Fibroblast of skin of right quadriceps (primary cell): ENCODE results near the gene TMEM114.

ENCODE experiments used
- DNase-seq: peaks from one replicate; pipeline ENCODE4 v3.0.0-alpha.2; 2013

Gene TMEM114

GRCh38 chr16:8547762-8548161 lies 42.5 kb downstream of the TMEM114 start:
- DNase-seq: no peak

GRCh38 chr16:8544406-8544805 lies 45.9 kb downstream of the TMEM114 start:
- DNase-seq: no peak

- DNase-seq: no peak
Observed at GRCh38 chr16:8543258-8543657, 47.1 kb downstream of the TMEM114 start.

- DNase-seq: no peak
Observed at GRCh38 chr16:8542393-8542792, 47.9 kb downstream of the TMEM114 start.

- DNase-seq: no peak
Observed at GRCh38 chr16:8541868-8542267, 48.4 kb downstream of the TMEM114 start.

GRCh38 chr16:8537691-8538342 lies 52.5 kb downstream of the TMEM114 start:
- no peak for DNase-seq

- no peak for DNase-seq
Observed at GRCh38 chr16:8533509-8533908, 56.8 kb downstream of the TMEM114 start.

GRCh38 chr16:8530752-8531384 lies 59.4 kb downstream of the TMEM114 start:
- DNase-seq: no peak

- DNase-seq: no peak
Observed at GRCh38 chr16:8528471-8528870, 61.8 kb downstream of the TMEM114 start.

GRCh38 chr16:8523932-8524331 lies 66.4 kb downstream of the TMEM114 start:
- no peak for DNase-seq

GRCh38 chr16:8522757-8523156 lies 67.6 kb downstream of the TMEM114 start:
- no peak for DNase-seq

- DNase-seq: no peak
Observed at GRCh38 chr16:8519643-8520042, 70.7 kb downstream of the TMEM114 start.
